ENCODE results near the gene LSM4.

LSM4 gene

DNA sequence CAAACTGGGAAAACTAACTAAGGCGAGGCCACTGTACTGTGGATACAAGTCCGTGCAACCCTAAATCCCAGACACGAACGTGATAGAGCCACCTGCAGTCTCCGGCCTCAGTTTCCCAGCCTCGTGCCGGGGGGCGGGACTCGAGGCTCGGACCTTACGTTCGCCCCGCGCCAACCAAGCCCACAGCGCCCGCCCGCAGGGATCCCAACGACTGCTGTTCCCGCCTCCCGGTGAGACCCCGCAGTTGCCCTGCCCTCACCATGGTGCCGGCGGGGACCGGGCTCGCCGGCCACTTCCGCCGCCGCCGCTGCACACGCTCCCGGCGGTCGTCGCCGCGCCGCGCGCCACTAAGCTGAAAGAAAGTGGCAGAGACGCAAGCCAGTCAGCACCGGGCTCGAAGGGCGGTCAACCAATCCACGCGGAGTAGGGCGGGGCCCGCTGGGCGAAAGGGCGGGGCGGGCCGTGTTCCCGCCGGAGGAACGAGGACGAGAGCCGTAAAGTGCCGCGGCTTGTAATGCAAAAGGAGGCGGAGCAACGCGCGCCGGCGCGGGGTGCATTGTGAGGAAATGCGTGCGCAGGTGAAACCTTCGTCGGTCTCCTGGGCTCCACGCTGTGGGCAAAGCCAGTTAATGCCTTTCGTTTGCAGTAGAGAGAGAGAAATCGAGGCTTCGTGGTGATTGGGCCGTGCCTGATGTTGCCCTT, at the start of gene LSM4 (continued):
- no peak for TF ChIP-seq IKZF3 (tag by site-specific recombination; IDR thresholded peaks at IDR 0.05)
- TF ChIP-seq HOXC10 (CRISPR knock-in tag; IDR thresholded peaks at IDR 0.05) = no peak; the same call in 1 of the 2 replicates
- TF ChIP-seq ZNF223 (tag by site-specific recombination; IDR thresholded peaks at IDR 0.05) = 0 out of 2 replicates have a peak, but pooled peaks have one; percentile 52
- no peak for TF ChIP-seq ZNF580 (tag by site-specific recombination; IDR thresholded peaks at IDR 0.05)
- TF ChIP-seq, protein P1, sequence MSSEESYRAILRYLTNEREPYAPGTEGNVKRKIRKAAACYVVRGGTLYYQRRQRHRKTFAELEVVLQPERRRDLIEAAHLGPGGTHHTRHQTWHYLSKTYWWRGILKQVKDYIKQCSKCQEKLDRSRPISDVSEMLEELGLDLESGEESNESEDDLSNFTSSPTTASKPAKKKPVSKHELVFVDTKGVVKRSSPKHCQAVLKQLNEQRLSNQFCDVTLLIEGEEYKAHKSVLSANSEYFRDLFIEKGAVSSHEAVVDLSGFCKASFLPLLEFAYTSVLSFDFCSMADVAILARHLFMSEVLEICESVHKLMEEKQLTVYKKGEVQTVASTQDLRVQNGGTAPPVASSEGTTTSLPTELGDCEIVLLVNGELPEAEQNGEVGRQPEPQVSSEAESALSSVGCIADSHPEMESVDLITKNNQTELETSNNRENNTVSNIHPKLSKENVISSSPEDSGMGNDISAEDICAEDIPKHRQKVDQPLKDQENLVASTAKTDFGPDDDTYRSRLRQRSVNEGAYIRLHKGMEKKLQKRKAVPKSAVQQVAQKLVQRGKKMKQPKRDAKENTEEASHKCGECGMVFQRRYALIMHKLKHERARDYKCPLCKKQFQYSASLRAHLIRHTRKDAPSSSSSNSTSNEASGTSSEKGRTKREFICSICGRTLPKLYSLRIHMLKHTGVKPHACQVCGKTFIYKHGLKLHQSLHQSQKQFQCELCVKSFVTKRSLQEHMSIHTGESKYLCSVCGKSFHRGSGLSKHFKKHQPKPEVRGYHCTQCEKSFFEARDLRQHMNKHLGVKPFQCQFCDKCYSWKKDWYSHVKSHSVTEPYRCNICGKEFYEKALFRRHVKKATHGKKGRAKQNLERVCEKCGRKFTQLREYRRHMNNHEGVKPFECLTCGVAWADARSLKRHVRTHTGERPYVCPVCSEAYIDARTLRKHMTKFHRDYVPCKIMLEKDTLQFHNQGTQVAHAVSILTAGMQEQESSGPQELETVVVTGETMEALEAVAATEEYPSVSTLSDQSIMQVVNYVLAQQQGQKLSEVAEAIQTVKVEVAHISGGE (tag by site-specific recombination; conservative IDR thresholded peaks at IDR 0.05; ENCODE audit: low read depth) = peak; percentile 85
- TF ChIP-seq ZNF133 (tag by site-specific recombination; IDR thresholded peaks at IDR 0.05) = no peak
- peak; percentile 18; the same call in 1 of the 2 replicates for TF ChIP-seq ZBTB20 (tag by site-specific recombination; IDR thresholded peaks at IDR 0.05)
- 0 out of 2 replicates have a peak, but pooled peaks have one; percentile 44 for TF ChIP-seq ZXDB (tag by site-specific recombination; IDR thresholded peaks at IDR 0.05)
- peak; percentile 96 for TF ChIP-seq PBX3 (CRISPR knock-in tag; IDR thresholded peaks at IDR 0.05)
- no peak for TF ChIP-seq GLI4 (tag by site-specific recombination; IDR thresholded peaks at IDR 0.05)
- TF ChIP-seq ZNF658 (tag by site-specific recombination; IDR thresholded peaks at IDR 0.05) = no peak
- peak; percentile 62 for TF ChIP-seq ZIC2 (tag by site-specific recombination; IDR thresholded peaks at IDR 0.05)
- peak; percentile 89 for TF ChIP-seq PRDM1 (tag by site-specific recombination; IDR thresholded peaks at IDR 0.05)
- TF ChIP-seq ZNF157 (tag by site-specific recombination; IDR thresholded peaks at IDR 0.05) = no peak
- no peak for TF ChIP-seq REPIN1 (tag by site-specific recombination; IDR thresholded peaks at IDR 0.05; ENCODE audit: low read depth)
- peak; percentile 65; the same call in 1 of the 2 replicates for TF ChIP-seq ZNF561 (tag by site-specific recombination; IDR thresholded peaks at IDR 0.05; ENCODE audit: borderline replicate concordance)
- no peak for TF ChIP-seq AEBP2 (tag by site-specific recombination; IDR thresholded peaks at IDR 0.05; ENCODE audit: borderline replicate concordance)
- peak; percentile 64; the same call in 1 of the 2 replicates for TF ChIP-seq ZBTB48 (tag by site-specific recombination; IDR thresholded peaks at IDR 0.05)
- TF ChIP-seq, protein P2, sequence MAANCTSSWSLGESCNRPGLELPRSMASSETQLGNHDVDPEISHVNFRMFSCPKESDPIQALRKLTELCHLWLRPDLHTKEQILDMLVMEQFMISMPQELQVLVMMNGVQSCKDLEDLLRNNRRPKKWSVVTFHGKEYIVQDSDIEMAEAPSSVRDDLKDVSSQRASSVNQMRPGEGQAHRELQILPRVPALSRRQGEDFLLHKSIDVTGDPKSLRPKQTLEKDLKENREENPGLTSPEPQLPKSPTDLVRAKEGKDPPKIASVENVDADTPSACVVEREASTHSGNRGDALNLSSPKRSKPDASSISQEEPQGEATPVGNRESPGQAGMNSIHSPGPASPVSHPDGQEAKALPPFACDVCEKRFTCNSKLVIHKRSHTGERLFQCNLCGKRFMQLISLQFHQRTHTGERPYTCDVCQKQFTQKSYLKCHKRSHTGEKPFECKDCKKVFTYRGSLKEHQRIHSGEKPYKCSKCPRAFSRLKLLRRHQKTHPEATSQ (tag by site-specific recombination; IDR thresholded peaks at IDR 0.05) = peak; percentile 56; the same call in 1 of the 2 replicates
- TF ChIP-seq ZNF521 (tag by site-specific recombination; IDR thresholded peaks at IDR 0.05) = no peak
- 0 out of 2 replicates have a peak, but pooled peaks have one; percentile 44 for TF ChIP-seq ZNF610 (tag by site-specific recombination; IDR thresholded peaks at IDR 0.05; ENCODE audit: borderline replicate concordance)
- no peak for TF ChIP-seq ZNF600 (tag by site-specific recombination; IDR thresholded peaks at IDR 0.05)
- no peak for TF ChIP-seq TCF7L2 (IDR thresholded peaks at IDR 0.05; ENCODE audit: borderline replicate concordance, low read depth, low read length)
- TF ChIP-seq ZNF701 (tag by site-specific recombination; IDR thresholded peaks at IDR 0.05) = no peak
- peak; percentile 64 for TF ChIP-seq KLF1 (tag by site-specific recombination; IDR thresholded peaks at IDR 0.05)
- 0 out of 2 replicates have a peak, but pooled peaks have one; percentile 12 for TF ChIP-seq ZNF184 (tag by site-specific recombination; IDR thresholded peaks at IDR 0.05)
- TF ChIP-seq ZNF558 (tag by site-specific recombination; IDR thresholded peaks at IDR 0.05) = no peak
- TF ChIP-seq ZBTB1 (tag by site-specific recombination; IDR thresholded peaks at IDR 0.05) = no peak
- TF ChIP-seq MZF1 (tag by site-specific recombination; IDR thresholded peaks at IDR 0.05; ENCODE audit: borderline replicate concordance) = no peak
- no peak for TF ChIP-seq ZSCAN23 (tag by site-specific recombination; IDR thresholded peaks at IDR 0.05)
- no peak for TF ChIP-seq ZNF140 (tag by site-specific recombination; IDR thresholded peaks at IDR 0.05)
